Fibroblast of skin of abdomen (primary cell): ENCODE measurements around the gene HDAC7.

ENCODE experiments used
- DNase-seq: peaks from one replicate; pipeline ENCODE4 v3.0.0-alpha.2; 2013

Gene HDAC7

DNA sequence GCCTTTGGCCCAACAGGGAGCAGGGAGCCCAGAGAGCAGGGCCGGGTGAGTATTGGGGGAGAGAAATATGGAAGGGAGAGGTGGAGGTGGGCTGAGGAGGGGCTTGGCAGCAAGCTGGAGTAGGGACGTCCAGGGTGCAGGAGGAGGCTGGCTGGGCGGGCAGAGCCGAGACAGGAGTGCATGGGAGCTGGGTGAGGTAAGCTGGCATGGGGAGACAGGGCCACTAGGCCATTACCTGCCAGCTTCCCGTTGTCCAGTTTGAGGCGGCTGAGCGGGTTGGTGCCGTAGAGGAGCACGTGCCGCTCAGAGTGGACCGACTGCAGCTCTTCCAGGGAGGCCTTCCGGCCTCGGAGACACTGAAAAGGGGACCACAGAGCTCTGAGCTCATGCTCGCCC lies 28.4 kb downstream of the HDAC7 start:
- DNase-seq, result no peak

DNA sequence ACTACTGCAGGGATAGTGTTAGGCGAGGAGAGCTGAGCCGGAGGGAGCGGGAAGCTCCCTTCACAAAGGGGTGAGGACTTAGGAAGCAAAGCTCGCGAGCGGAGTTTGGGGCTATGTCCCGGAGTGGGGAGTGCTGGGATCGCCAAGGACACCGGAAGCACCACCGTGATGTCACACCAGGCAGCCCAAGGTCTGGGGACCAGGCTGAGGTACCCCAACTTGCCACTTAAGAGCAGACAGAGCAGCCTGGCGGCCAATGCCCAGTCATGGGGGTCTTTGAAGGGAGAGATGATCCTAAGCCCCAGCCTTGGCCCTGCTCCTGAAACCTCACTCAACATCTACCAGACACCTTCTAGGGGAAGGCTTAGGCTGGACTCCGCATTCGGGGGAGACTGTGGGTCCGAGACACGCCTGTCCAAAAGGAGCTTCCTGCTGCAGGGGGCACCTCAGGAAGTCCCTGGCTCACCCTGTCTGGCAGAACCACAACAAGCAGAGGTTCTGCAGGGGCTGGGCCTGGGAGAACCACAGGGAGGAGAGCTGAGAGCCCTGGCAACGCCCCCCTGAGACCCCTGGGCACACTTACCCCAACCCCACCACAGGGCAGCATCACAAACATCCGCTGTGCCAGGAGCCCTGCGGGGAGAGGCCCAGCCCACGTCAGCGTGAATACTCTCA lies 28.9 kb downstream of the HDAC7 start:
- no peak for DNase-seq

DNA sequence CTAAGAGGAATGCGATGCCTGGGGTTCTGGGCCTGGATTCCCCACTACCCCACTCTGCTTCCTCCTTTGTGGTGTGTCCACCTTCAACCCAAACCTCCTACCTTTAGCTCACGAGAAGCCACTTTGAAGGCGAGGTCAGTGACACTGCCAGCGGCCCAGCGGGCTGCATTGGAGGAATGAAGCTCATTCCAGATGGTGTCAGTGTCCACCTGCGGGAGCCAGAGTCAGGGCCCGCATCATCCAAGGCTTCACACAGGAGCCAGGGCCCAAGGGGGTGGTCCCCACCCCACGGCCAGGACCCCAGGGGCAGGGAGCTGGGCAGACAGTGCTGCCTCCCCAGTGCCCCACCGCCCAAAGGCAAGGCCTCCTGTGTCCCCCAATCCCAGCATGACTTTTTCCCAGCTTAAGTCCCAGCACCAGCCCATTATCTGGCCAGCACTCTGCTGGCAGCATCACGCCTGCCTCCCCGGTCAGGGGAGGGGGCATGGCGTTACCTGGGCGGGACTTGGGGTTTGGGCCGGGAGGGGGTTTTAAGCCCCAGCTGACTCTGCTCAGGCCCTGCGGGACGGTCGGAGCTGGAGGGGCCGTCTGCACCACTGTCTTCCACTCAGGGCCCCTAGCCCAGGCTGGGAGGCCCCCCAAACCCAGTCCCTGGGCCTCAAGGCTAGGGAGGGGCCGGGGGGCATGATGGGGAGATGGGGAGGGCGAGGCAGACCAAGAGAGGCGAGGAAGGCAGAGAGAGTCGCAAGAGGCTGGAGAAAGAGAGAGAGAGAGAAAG lies 29.8 kb downstream of the HDAC7 start:
- DNase-seq, result no peak

DNA sequence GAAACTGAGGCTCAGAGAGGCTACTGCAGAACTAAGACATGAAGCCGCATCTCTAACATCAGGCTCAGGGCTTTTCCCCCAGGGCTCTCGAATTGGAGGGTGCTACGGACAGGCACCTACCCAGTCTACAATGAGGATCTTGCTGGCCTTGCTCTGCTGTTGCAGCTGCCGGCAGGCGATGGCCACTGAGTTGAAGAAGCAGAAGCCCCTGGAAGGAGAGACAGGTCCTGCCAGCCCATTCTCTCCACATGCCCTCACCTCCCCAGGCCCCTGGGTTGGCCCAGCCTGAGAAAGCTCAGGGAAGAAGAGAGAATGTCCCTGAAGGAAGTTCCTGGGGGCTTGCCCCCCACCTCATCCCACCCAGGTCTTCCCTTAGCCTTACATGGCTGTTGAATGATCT lies 30.6 kb downstream of the HDAC7 start:
- DNase-seq, result no peak

DNA sequence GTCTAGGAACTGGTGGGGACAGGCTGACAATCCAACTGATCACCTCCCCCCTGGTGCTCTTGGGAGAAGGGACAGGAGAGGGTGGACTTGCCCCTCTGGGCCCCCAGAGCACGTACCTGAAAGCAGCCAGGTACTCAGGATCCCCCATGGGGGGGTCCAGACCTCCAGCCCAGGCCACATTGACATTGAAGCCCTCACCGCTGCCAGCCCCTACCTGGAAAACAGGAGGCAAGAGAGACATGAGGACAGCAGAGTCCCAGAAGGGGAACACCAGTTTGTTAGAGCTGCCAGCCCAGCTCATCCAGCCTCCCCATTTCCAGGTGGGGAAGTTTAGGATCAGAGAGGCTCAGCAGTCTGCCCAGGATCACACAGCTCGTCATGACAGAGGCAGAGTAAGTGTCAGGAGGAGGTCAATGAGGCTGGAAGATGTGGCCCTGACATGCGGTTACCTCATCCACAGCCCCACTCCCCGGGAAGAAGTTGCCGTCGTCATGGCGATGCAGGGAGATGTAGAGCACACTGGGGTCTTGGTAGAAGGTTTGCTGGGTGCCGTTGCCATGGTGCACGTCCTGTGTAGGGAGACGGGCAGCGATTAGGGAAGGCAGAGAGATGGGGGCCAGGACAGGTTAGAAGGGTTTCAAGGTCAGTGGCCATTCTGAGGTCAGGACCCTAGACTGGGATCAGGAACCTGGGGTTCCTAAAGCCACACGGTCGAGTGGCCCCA lies 31.9 kb downstream of the HDAC7 start:
- DNase-seq, result no peak

DNA sequence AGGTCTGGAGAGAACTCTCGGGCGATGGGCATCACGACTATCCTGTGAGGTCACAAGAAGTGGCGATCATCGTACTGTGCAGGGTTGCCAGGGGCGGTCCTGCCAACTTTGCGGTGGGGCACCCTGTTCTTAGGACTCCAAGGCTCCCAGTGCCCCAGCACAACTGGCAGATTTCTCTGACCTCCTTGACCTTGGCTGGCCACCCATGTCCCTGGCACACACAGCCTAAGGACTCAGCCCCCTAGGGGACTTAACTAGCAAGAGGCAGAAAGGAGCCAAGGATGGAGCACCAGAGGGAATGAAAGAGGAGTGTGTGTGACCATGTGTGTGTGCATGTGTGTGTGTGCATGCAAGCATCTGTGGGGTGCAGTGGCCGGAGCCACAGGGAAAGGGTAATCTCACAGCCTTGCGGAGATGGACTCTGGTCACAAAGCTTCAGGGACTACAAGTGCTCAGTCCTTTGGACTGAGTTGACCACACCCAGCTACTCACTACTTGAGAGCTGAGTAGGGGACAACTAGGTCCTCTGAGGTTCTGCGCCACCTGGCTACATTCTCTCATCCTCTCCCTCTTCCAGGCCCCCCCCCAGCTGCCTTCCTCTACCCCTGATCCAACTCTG lies 32.9 kb downstream of the HDAC7 start:
- DNase-seq, result no peak

DNA sequence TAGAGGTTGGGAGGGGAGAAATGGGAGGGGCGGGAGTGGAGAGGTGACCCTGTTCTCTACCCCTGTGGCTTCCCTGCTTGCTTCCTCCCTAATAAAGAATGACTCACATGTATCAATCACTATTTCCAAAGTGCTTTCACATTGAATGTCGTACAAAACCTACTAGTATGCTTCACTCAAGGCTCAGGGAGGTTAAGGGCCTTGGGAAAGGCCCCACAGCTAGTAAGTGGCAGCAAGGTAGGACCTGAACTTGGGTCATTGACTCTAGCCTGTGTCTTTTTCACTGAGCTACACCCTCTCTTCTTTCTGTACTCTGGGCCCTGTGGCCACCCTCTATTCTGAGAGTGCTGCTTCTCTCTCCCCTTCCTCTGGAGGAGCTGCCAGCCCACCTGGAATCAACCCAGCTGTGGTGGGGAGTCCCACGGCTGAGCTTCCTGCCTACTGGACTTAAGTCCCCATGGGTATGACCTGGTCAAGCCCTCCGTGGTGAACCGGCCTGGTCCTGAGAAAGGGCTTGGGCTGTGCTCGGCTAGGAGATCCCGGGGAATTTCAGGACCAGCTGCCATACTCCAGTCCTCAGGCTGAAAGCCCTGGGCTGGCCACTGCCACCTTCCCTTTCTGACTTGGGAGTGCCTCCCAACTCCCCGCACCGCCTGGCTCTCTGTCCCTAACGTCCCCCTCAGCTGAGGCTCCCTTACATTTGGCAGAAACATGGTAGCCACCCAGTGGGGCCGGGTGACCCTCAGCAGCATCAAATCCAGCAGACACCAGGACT lies 33.6 kb downstream of the HDAC7 start:
- no peak for DNase-seq

DNA sequence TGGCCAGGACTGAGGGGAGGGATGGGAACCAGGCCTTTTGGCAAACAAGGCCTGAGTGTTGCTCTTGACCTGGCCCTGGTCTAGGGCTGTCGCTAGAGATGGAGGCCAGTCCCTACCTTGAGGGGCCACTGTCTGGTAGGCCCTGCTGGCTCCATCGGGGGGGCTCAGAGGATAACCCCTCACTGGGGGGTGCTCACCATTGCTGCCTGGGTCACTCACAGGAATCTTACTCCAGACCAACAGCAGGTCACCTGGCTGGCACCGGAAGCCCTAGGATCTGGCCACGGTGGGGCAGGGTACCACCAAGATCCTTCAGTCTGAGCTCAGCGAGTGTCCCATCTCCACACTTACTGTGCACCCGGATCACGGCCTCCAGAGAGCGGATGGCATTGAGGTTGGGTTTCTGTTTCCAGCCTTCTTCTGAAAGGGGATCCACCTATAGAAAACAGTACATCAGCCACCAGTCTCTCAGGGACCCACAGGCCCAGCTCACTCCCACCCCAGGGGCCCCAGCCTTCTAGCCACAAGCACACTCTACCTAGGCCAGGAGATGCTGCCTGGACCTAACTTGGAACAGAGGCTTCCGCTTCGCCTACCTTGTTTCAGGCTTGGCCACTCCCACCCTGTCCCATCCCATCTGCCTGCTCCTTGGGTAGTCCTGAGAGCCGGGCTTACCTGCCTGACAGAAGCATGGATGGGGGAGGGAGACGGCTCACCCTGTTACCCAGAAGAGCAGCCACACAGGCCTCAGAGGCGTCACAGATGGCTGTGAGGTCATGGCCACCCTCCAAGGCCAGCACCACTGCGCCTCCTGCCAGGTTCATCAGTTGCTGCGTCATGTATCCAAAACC lies 34.4 kb downstream of the HDAC7 start:
- DNase-seq, result no peak

DNA sequence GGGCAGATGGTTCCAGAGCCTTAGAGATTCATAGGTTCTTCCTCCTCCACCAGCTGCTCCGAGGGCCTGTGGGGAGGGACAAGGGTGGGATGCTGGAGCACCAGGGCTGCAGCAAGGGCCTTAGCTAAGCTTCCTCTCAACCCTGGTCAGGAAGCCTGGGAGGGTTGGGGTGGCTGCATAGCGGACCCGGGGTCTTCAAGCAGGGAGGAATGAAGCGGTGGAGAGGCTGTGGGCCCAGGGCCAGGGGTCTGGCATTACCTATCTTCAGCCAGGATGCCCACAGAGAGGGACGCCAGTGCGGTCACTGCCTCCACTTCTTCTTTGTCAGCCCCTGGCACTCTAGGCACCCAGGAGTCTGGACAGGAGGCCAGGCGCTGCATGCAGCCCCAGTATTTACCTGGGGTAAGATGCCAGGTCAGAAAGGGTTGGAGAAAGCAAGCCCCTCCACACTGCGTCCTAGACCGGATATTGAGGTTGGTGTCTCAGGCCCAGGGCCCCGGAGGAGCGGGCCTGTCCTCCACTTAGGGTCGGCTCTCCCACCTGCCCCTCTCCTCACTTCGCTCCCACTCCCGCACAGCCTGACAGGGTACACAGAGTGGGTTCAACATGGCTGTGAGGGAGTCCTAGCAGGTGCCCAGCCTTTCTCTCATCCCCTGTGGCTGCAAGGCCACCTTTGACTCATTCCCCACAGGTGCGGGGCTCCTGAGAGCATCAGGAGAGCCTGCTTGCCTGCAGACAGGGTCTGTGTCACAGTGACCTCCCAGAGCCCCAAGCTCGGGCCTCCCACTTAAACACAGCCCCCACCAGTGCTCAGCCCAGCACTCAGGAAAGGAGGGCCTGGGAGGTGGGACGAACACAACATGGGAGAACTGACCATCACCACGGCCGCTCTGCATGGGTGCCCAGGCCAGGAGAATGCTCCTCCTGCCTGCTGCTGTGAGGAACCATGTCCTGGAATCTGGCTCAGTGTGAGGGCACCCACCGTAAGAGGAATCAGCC lies 35.6 kb downstream of the HDAC7 start:
- no peak for DNase-seq

DNA sequence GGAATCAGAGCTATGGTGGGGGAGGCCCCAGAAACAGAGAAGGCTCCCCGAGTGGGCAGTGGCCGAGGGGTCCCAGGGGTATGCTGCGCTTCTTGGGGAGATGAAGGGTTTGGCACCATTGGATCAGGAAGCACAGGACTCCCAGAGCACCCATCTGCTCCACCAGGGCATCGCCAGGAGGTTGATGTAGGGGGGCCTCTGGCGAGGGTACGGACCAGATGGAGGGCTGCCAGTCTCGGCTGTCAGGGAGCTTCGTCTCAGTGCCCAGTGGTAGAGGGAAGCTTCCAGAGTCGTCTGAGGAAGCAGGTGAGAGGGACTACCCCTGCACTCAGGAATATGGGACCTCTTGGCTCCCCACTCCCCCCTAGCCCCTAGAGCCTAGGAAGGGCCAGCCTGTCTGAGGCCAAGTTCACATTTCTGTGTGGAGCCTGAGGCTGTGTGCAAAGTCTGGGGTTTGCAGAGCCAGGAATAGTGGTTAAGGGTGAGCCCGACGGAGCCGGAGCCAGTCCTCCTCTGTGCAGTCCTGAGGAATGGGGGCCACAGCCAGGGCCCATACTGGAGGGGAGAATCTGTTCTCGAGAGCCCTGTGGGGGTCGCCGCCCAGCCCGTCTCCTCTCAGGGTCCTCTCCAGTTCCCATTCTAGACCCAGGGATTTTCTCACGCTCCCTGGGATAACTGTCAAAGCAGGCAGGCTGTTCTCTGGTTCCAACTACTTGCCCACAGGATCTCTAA lies 36.5 kb downstream of the HDAC7 start:
- no peak for DNase-seq

DNA sequence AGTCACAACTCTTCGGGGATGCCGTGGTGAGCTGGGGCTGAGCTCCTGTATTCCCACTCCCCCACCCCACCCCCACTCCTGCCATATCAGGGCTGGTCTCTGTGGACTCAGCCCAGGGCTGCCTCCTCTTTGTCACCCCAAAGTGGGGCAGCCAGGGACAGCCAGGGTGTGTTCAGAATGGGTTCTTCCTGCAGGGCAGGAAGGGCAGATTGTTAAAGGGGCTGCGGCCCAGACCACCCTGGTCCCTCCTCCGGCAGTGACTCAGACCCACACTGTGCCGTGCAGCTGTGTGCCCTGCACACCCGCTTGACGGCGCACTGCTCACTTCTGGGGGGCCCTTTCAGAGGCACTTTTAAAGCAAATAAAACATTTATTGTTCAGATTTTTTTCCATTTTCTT lies 37.3 kb downstream of the HDAC7 start:
- DNase-seq, result no peak

DNA sequence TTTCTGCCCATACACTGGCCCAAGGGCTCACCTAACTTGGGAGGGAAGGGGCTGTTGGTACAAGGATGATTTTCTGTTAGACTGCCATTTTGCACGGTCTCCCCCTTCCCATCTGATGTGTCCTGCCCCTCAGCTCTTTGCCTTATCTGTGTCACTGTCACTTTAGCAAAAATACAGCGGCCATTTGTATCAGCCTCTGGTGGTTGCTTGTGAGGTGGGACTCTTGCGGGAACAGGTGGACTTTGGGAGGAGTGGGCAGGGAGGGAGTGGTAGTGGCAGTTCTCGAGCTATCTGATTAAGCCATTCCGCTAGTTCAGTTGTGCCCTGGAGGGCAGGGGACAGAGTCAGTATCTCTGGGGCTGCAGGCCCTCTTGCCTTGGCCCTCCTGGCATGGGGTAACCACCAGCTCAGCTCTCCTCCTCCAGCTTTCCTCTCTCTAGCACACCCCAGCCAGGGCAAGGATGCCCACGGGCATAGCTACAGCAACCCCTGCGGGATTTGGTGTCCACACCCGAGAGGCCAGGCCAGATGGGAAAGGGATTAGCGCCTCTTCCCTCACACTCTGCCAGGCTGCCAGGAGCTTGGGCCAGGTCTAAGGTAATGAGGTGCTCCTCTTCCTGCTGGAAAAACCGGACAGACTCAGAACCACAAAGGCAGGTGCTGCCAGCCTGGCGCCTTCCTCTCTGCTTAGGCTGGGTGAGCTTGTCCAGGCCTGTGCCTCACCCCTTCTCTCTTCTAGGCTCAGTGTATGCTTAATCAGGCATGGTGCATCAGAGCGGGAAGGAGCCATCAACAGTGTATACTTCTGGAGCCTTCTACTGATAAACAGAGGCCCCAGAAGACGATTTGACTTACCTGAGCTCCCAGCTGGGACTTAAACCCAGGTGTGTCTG lies 38.0 kb downstream of the HDAC7 start:
- DNase-seq, result no peak

DNA sequence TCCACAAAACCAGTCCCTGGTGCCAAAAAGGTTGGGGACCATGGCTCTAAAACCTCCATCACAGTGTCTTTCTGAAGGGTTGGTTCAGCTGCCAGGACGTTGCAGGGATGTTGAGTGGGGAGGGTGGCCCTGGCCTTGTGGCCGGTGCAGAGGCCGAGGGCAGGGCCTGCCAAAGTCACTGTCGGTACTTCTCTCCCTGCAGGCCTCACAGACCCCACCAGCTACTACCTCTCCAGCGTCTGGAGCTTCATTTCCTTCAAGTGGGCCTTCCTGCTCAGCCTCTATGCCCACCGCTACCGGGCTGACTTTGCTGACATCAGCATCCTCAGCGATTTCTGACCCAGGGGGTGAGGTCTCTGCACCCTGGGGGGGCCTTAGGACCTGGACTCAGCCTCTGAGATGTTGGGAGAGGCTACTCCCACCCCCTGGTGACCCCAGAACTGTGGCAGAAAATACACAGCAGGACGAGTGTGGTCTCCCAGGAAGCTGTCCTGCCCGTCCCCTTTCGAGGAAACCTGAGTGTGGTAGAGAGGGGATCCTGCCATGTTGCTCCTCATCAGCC lies 39.7 kb downstream of the HDAC7 start:
- no peak for DNase-seq

DNA sequence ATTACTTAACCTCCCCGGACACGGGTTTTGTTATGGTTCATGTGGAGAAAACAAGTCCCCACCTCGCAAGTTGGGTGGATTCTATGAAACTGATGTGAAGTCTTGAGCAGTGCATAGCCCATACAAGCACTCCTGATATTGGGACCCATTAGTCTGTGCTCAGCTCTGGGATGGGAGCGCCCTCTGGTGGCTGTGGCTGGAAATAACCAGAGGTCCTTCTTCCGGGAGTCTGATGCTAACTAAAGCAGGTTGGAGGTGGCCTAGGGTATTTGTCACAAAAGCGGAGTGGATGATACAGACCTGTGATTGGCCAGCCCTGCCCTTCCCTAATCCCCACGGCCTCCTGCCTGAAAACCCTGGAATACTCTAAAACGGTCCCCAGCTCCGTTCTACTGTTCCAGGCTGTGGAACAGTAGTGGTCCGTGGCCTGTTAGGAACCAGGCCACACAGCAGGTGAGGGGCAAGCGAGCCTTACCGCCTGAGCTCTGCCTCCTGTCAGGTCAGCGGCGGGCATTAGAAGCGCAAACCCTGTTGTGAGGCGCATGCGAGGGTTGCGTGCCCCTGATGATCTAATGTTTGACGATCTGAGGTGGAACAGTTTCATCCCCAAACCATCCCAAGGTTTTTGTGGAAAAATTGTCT lies 40.3 kb downstream of the HDAC7 start:
- DNase-seq, result peak; percentile 80

DNA sequence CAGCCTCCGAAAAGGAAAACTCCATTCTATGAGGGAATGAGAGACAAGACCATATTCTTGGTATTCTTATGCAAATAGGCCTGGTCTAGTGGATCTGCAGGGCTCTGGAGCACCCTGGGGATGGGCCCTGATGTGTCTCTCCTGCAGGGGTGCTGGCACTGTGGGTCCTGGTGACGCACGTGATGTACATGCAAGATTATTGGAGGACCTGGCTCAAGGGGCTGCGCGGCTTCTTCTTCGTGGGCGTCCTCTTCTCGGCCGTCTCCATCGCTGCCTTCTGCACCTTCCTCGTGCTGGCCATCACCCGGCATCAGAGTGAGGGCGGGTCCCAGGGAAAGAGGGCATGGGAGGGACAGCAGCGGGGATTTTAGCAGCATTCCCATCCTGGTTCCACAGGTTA lies 40.8 kb downstream of the HDAC7 start:
- no peak for DNase-seq

DNA sequence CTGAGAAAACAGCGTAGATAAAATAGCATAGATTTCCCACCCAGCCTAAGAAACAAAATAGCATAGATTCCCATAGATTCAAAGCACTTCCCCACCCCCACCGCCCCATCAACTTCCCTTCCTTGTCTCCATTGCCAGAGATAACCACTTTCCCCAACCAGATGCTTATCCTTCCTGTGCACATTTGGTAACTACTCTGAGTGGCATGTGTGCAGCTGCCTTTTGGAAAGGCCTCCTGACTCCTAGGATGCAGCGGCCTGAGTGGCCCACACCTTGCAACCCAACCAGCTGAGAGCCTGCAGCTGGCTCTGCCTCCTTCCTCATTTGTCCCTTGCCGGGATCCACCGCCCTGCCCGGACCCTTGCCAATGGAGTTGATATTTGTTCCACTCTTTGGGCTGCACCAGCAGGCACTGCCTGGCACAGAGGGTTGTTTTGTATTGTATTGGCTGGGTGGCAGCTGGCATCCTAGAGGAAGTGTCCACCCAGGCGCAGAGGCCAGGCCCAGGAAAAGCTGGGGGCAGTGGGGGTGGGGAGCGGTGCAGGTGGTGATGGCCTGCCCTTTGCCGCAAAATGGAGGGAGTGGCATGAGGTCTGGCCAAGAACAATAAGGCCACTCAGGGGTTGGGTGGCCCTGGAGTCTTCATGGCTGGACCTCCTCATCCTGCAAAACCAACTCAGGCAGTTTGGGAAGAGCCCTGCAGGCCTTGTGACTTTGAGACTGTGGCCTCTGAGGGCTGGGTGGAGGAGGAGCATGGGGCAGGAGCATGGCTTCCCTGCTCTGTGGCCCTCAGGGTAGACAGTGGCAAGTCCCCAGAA lies 41.8 kb downstream of the HDAC7 start:
- no peak for DNase-seq

DNA sequence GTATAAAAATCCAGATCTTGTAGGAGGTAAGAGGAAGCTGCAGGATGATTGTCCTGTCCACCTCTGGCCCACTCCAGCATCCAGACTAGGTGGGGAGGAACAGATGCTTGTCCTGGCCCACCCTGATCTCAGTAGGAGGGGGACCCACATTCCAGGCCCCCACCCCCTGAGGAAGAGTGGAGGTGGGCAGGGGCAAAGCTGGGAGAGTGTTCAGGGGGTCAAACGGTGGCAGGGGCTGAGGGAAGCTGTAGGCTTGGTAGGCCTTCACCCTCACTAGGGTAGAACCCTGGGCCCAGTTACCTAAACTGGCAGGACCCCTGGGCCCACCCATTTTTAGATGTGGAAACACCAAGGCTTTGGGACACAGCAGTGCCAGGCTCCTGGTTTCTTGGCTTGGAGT lies 42.6 kb downstream of the HDAC7 start:
- DNase-seq, result no peak
